Measurements from ENCODE around the gene ZFC3H1. TPM values are rescaled to one million over a fixed set of nuclear protein-coding genes. Genes with fewer than 3 reads are reported as not detected.
A peak's percentile ranks its signal among the peaks of the same experiment; 100 is the strongest.

ZFC3H1 gene
- total and polyA plus RNA-seq, 12 donors: 6.9 to 26.5 (median 17.2) TPM

DNA sequence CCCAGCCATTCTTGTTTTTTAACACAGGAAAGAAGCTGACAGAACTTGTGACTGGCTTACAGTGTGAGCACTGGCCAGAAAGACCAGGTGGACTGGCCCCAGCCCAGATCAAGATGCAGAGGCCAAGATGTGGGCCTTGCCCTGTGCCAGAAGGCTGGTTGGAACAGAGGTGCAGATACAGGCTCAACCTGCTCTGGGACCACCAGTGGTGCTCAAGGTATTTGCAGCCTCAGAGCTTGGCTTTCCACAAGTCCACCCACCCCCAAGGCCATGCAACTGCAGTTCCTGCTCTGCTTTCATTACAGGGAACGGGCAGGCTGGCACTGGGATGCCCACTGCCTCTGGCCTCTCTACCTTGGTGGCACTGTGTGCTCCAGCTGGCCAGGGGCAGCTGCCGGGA lies 23.3 kb downstream of the ZFC3H1 start:
- H3K4me1 ChIP-seq: peaks cover 0 to 10% (median under 1%) of the 10 kb centered on the region in 9 donors
- TF ChIP-seq, protein P1, sequence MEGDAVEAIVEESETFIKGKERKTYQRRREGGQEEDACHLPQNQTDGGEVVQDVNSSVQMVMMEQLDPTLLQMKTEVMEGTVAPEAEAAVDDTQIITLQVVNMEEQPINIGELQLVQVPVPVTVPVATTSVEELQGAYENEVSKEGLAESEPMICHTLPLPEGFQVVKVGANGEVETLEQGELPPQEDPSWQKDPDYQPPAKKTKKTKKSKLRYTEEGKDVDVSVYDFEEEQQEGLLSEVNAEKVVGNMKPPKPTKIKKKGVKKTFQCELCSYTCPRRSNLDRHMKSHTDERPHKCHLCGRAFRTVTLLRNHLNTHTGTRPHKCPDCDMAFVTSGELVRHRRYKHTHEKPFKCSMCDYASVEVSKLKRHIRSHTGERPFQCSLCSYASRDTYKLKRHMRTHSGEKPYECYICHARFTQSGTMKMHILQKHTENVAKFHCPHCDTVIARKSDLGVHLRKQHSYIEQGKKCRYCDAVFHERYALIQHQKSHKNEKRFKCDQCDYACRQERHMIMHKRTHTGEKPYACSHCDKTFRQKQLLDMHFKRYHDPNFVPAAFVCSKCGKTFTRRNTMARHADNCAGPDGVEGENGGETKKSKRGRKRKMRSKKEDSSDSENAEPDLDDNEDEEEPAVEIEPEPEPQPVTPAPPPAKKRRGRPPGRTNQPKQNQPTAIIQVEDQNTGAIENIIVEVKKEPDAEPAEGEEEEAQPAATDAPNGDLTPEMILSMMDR (IDR thresholded peaks at IDR 0.05): no peak
- H3K36me3 ChIP-seq: peaks cover 0 to 100% (median 50%) of the 10 kb centered on the region in 9 donors
- ATAC-seq (no peak), DNase-seq (no peak)
- intact Hi-C loops (cut with DNase I): loop anchor here in 2 of 10 donors (5.0 to 10.0 kb wide), 2 partner anchors 104 to 107 kb away; no protein-coding TSS in a partner anchor
- 98 to 99% methylated on average over 2 of the region's 2 CpGs for WGBS, 2 donors
- H3K9me3 ChIP-seq: no peaks in the 10 kb centered on the region
- H3K27me3 ChIP-seq: no peaks in the 10 kb centered on the region
- H3K27ac ChIP-seq: no peak overlapping the region
- no peak overlapping the region for H3K4me3 ChIP-seq

DNA sequence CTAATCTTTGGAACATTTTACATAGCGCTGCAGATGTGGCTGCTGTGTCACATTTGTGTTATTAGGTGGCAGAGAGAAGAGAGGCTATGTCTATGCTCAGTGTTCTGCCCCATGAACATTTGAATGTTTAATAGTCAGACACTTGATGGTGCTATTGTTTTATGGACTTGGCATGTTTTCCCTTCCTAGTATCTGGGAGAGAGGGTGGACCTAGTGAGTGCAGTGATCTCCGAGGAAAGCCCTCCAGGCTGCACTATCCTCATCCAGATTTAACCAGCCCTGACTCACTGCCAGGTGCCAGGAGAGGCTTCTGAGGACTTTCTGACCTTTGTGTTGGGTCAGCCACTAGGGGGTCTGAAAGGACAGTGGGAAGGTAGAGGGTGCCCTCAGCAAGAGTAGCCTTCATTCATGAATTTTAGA lies 24.3 kb downstream of the ZFC3H1 start:
- ATAC-seq (peak in 7 of 8 donors; percentile 23 to 65 (median 37)), DNase-seq (peak in 1 of 2 donors; percentile 11)
- intact Hi-C loops (cut with DNase I): loop anchor here in 4 of 10 donors (5.0 kb wide), 2 partner anchors 108 to 222 kb away; no protein-coding TSS in a partner anchor
- H3K36me3 ChIP-seq: peaks cover 0 to 100% (median 51%) of the 10 kb centered on the region in 9 donors
- peaks cover 0 to 9% (median 0%) of the 10 kb centered on the region in 9 donors for H3K4me1 ChIP-seq
- H3K9me3 ChIP-seq: no peaks in the 10 kb centered on the region
- no peak overlapping the region for H3K27ac ChIP-seq
- 61 to 64% methylated on average over 2 of the region's 2 CpGs for WGBS, 2 donors
- H3K4me3 ChIP-seq: no peak overlapping the region
- TF ChIP-seq, protein P1 (IDR thresholded peaks at IDR 0.05): peak in 3 of 9 donors; percentile 13 to 19 (median 19)
- no peaks in the 10 kb centered on the region for H3K27me3 ChIP-seq

DNA sequence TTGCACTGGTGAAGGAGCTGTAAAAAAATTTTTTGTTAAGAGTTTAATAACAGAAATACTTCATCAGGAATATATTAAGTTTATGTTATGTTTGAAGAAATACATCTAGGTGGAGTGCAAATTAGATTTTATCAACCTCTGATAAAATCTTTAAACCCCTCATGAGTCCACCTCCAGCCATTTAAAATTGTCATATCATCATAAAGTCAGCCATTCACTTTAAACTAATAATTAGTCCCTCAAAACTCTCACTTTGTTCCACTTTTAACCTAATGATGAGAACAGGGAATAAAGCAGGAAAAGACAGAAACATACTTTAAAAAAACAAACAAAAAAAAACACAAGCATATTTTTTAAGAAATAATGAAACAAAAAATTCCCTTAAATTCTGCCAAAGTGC lies 25.1 kb downstream of the ZFC3H1 start:
- Histone ChIP-seq H3K4me1 (peaks cover 0 to 9% (median 0%) of the 10 kb centered on the region in 9 donors), H3K36me3 (peaks cover 0 to 100% (median 51%) of the 10 kb centered on the region in 9 donors), H3K4me3 (no peak overlapping the region), H3K27me3 (no peaks in the 10 kb centered on the region), H3K9me3 (no peaks in the 10 kb centered on the region), H3K27ac (no peak overlapping the region)
- TF ChIP-seq, protein P1 (IDR thresholded peaks at IDR 0.05): no peak
- ATAC-seq (no peak), DNase-seq (no peak)
- intact Hi-C loops (cut with DNase I): loop anchor here in 4 of 10 donors (5.0 kb wide), 2 partner anchors 109 to 221 kb away; no protein-coding TSS in a partner anchor

DNA sequence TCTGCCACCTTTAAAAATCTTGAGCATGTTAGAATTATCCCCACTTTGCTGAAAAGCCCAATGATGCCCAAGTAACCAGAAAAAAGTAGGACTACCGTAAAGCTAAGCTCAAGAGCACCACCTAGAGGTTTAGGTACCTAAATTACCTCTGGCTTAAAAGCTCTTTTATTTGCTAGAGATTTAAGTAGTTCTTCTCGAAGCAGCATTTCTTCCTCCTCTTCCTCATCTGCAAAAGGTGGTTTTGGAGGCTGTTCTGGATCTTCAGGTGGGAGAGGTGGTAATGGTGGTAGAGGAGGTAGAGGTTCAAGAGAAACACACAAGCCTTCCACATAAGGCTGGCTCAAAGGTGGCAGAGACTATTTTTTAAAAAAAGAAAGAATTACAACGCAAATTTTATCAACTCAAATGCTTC lies 26.9 kb downstream of the ZFC3H1 start:
- no peak overlapping the region for H3K4me3 ChIP-seq
- H3K4me1 ChIP-seq: peaks cover 0 to 9% (median 0%) of the 10 kb centered on the region in 9 donors
- intact Hi-C loops (cut with DNase I): loop anchor here in 4 of 10 donors (5.0 kb wide), 2 partner anchors 111 to 219 kb away; no protein-coding TSS in a partner anchor
- WGBS, 2 donors: 36 to 40% methylated on average over 3 of the region's 3 CpGs
- H3K36me3 ChIP-seq: peaks cover 0 to 100% (median 57%) of the 10 kb centered on the region in 9 donors
- no peak overlapping the region for H3K27ac ChIP-seq
- TF ChIP-seq, protein P1 (IDR thresholded peaks at IDR 0.05): peak; percentile 38 to 83 (median 72)
- DNase-seq (peak in 1 of 2 donors; percentile 19), ATAC-seq (no peak)
- H3K27me3 ChIP-seq: no peaks in the 10 kb centered on the region
- H3K9me3 ChIP-seq: no peaks in the 10 kb centered on the region

Data from heart right ventricle (tissue), 16 donors.